Spleen (tissue), 11 donors: ENCODE data around the gene POM121L2. TPM values are rescaled to one million over a fixed set of nuclear protein-coding genes. Genes with fewer than 3 reads are reported as not detected.

Experiments
- DNase-seq: peaks from one replicate; pipeline ENCODE4 v3.0.0-alpha.2; 2020
- H3K27ac ChIP-seq, 8 donors: fragments of 200-600 bp; sonication (generic) in 7 of 8; 1 replicate in 4 of 8; 2 replicates in 4 of 8; pipeline versions ENCODE4 v1.5.0 to v1.8.0; 2016 to 2021; ENCODE audit warnings: inconsistent platforms in 4 of 8, mild to moderate bottlenecking in 4 of 8, moderate library complexity in 1 of 8
- H3K27me3 ChIP-seq, 7 donors: fragments of 200-600 bp; sonication (generic) in 6 of 7; replicated peaks in 1 of 7; 1 replicate in 4 of 7; 2 replicates in 3 of 7; pipeline versions ENCODE4 v1.5.0 to v1.8.0; 2016 to 2021; ENCODE audit warnings: inconsistent platforms in 3 of 7, mild to moderate bottlenecking in 1 of 7
- H3K36me3 ChIP-seq, 6 donors: fragments of 200-600 bp; sonication (generic) in 5 of 6; 1 replicate in 4 of 6; 2 replicates in 2 of 6; pipeline versions ENCODE4 v1.5.0 to v1.8.0; 2016 to 2021; ENCODE audit warnings: inconsistent platforms in 2 of 6
- H3K4me1 ChIP-seq, 6 donors: fragments of 200-600 bp; sonication (generic) in 5 of 6; 1 replicate in 3 of 6; 2 replicates in 3 of 6; pipeline versions ENCODE4 v1.5.0 to v1.8.0; 2016 to 2021; ENCODE audit warnings: inconsistent platforms in 3 of 6
- H3K4me3 ChIP-seq, 8 donors: fragments of 200-600 bp; sonication (generic) in 7 of 8; 1 replicate in 4 of 8; 2 replicates in 4 of 8; pipeline versions ENCODE4 v1.5.0 to v1.8.0; 2016 to 2021; ENCODE audit warnings: inconsistent platforms in 4 of 8, mild to moderate bottlenecking in 4 of 8, moderate library complexity in 2 of 8
- H3K9me3 ChIP-seq, 8 donors: fragments of 200-600 bp; sonication (generic) in 7 of 8; 1 replicate in 4 of 8; 2 replicates in 4 of 8; pipeline versions ENCODE4 v1.5.0 to v1.8.0; 2016 to 2021; ENCODE audit warnings: inconsistent platforms in 4 of 8
- POLR2A ChIP-seq, 3 donors: fragments of 450-650 bp; IDR thresholded peaks; one replicate each; pipeline ENCODE4 v1.5.1; 2017; ENCODE audit warnings: antibody characterized with exemption in 3 of 3, mild to moderate bottlenecking in 1 of 3
- POLR2AphosphoS5 ChIP-seq, 3 donors: sonication (generic); formaldehyde crosslinking; IDR thresholded peaks; one replicate each; pipeline ENCODE4 v1.5.1; 2017; ENCODE audit warnings: antibody characterized with exemption in 3 of 3
- WGBS, 5 donors: extraction: QIAGEN DNeasy Blood & Tissue Kit in 3 of 5; methylation state at CpG; one replicate each; pipeline versions ENCODE4 v1.1.5 to v1.1.7; 2013 to 2018; 5-methylcytosine and 5-hydroxymethylcytosine counted together
- intact Hi-C: fragments of 100-400 bp; cut with DNase I; formaldehyde crosslinking; loops from one replicate; pipeline ENCODE4 v1.15.0; 2023; ENCODE audit warnings: low total_unique reads
- polyA plus RNA-seq, 3 donors: library from polyadenylated mRNA; stranded (reverse); fragments of 200-250 nt; gene quantifications; one replicate each; pipeline ENCODE4 v1.2.1, GENCODE V29; 2013
- total RNA-seq, 7 donors: library from RNA; depleted of rRNA in 3 of 7; stranded (reverse); fragments of >200 nt in 3 of 7; fragmentation: NEBNext Ultra II Directional in 4 of 7; extraction: Animal tissue kit (Norgen Biotek cat#: 25700) in 4 of 7; gene quantifications; one replicate each; pipeline versions ENCODE4 v1.1.0 to v1.2.1, GENCODE V29; 2016 to 2021
- TF ChIP-seq, protein P1 (sequence below), 11 experiments: fragments of 200-600 bp in 7 of 11; fragments of 450-650 bp in 4 of 11; sonication (generic) in 4 of 11; IDR thresholded peaks in 8 of 11; conservative IDR thresholded peaks in 3 of 11; 1 replicate in 7 of 11; 2 replicates in 4 of 11; pipeline versions ENCODE4 v1.4.0 to v1.8.0; 2016 to 2021; ENCODE audit warnings: antibody characterized with exemption in 11 of 11, inconsistent platforms in 4 of 11, mild to moderate bottlenecking in 1 of 11
- donor health status: healthy with polysubstance abuse.
- donor health status: DM: no; HTN: no; CAD: no; lungs with moderate emphysema.
- donor health status: DM: no; HTN: no; CAD: no.
- donor health status: Bipolar disorder and iron deficiency.
- donor health status: healthy.
- donor health status: DM: no; HTN: no; CAD: no.
- donor health status: DM: yes; HTN: yes; CAD: no.

The POM121L2 gene
- total and polyA plus RNA-seq, 10 donors: not detected

- Histone ChIP-seq H3K9me3 (no peaks in the 10 kb centered on the region), H3K27ac (no peak overlapping the region), H3K36me3 (no peaks in the 10 kb centered on the region), H3K4me3 (no peak overlapping the region), H3K27me3 (peaks cover 0 to 61% (median 0%) of the 10 kb centered on the region in 7 donors), H3K4me1 (no peaks in the 10 kb centered on the region)
- 73 to 85% (median 79%) methylated on average over 4 of the region's 4 CpGs for WGBS, 5 donors
- intact Hi-C loops: no loop called here
- TF ChIP-seq POLR2A (IDR thresholded peaks at IDR 0.05) (no peak), POLR2AphosphoS5 (IDR thresholded peaks at IDR 0.05) (no peak)
- TF ChIP-seq, protein P1, sequence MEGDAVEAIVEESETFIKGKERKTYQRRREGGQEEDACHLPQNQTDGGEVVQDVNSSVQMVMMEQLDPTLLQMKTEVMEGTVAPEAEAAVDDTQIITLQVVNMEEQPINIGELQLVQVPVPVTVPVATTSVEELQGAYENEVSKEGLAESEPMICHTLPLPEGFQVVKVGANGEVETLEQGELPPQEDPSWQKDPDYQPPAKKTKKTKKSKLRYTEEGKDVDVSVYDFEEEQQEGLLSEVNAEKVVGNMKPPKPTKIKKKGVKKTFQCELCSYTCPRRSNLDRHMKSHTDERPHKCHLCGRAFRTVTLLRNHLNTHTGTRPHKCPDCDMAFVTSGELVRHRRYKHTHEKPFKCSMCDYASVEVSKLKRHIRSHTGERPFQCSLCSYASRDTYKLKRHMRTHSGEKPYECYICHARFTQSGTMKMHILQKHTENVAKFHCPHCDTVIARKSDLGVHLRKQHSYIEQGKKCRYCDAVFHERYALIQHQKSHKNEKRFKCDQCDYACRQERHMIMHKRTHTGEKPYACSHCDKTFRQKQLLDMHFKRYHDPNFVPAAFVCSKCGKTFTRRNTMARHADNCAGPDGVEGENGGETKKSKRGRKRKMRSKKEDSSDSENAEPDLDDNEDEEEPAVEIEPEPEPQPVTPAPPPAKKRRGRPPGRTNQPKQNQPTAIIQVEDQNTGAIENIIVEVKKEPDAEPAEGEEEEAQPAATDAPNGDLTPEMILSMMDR (IDR thresholded peaks at IDR 0.05 in 8 of 11, conservative IDR thresholded peaks at IDR 0.05 in 3 of 11): no peak
- DNase-seq: no peak
These were observed 9.8 kb upstream of the POM121L2 start for GRCh38 chr6:27321901-27322300.

- Histone ChIP-seq H3K4me3 (no peak overlapping the region), H3K9me3 (no peaks in the 10 kb centered on the region), H3K36me3 (no peaks in the 10 kb centered on the region), H3K27ac (no peak overlapping the region), H3K27me3 (peaks cover 0 to 56% (median 0%) of the 10 kb centered on the region in 7 donors), H3K4me1 (no peaks in the 10 kb centered on the region)
- TF ChIP-seq POLR2A (IDR thresholded peaks at IDR 0.05) (no peak), POLR2AphosphoS5 (IDR thresholded peaks at IDR 0.05) (no peak)
- TF ChIP-seq, protein P1 (IDR thresholded peaks at IDR 0.05 in 8 of 11, conservative IDR thresholded peaks at IDR 0.05 in 3 of 11): no peak
- intact Hi-C loops: no loop called here
- DNase-seq: no peak
These were observed 9.3 kb upstream of the POM121L2 start for GRCh38 chr6:27321370-27321769.

- no peak for DNase-seq
- Histone ChIP-seq H3K4me3 (no peak overlapping the region), H3K36me3 (no peaks in the 10 kb centered on the region), H3K27ac (no peak overlapping the region), H3K4me1 (no peaks in the 10 kb centered on the region), H3K27me3 (peaks cover 0 to 54% (median 6%) of the 10 kb centered on the region in 7 donors), H3K9me3 (no peaks in the 10 kb centered on the region)
- TF ChIP-seq, protein P1 (IDR thresholded peaks at IDR 0.05 in 8 of 11, conservative IDR thresholded peaks at IDR 0.05 in 3 of 11): no peak
- TF ChIP-seq POLR2A (IDR thresholded peaks at IDR 0.05) (no peak), POLR2AphosphoS5 (IDR thresholded peaks at IDR 0.05) (no peak)
- intact Hi-C loops: no loop called here
- 60 to 69% (median 68%) methylated on average over 2 of the region's 2 CpGs for WGBS, 5 donors
These were observed 6.9 kb upstream of the POM121L2 start for GRCh38 chr6:27318973-27319372.

GRCh38 chr6:27314046-27314445 lies 2.0 kb upstream of the POM121L2 start:
- Histone ChIP-seq H3K27ac (no peak overlapping the region), H3K4me3 (no peak overlapping the region), H3K4me1 (peaks cover 5 to 15% (median 15%) of the 10 kb centered on the region in 6 donors), H3K9me3 (no peaks in the 10 kb centered on the region), H3K27me3 (peaks cover 0 to 79% (median 50%) of the 10 kb centered on the region in 7 donors), H3K36me3 (no peaks in the 10 kb centered on the region)
- intact Hi-C loops: no loop called here
- DNase-seq: no peak
- WGBS, 5 donors: 67 to 92% (median 77%) methylated on average over 2 of the region's 2 CpGs
- TF ChIP-seq POLR2AphosphoS5 (IDR thresholded peaks at IDR 0.05) (no peak), POLR2A (IDR thresholded peaks at IDR 0.05) (no peak)
- TF ChIP-seq, protein P1 (IDR thresholded peaks at IDR 0.05 in 8 of 11, conservative IDR thresholded peaks at IDR 0.05 in 3 of 11): no peak
